ENCODE data around the gene EML4. TPM values are rescaled to one million over a fixed set of nuclear protein-coding genes. Genes with fewer than 3 reads are reported as not detected.

Gene EML4
- total and polyA plus RNA-seq, 2 of the 13 experiments (the other 11 are each of a cell fraction or from before 2014, with no cell fraction given) = 243 to 476 TPM

DNA sequence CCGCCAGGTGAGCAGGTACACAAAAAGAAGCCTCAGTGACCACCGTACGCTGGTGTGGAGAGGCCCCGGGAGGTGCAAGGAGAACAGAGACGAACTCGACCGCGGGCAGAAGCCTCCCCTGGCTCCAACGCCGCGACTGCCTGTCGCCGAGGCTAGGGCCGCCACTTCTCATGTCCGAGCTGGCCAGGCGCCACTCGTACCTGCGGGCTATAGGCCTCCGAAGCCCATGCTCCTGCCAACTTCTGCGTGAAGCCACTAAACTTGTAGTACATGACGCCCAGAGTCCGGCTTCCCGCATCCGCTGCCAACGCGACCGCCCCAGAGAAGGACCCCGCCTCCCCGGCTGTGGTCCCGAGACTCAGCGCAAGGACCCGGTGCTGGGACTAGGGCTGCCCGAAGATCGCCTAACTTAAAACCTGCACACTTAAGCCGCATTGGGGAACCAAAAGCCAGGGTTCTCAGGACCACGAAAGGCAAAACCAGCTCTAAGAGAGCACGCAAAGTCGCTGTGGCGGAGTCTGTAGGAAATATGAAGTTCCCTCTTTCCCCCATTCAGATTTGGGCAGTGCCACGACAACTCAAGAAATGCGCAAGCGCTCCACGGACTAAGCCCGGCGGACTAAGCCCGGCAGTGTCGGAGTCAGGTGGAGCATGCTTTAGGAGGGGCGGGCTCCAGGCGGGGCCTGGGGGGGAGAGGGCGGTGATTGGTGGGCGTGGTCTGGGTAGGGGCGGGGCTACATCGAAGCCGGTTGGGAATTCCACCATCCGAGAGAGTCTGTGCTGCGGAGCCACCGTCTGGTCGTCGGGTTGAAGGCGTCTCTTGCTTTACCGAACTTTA lies 192.0 kb downstream of the EML4 start, which contains the start of gene COX7A2L:
COX7A2L (minus strand) TSS at position 328 of the 838 bp plus-strand sequence; CDS start at position 272, 56 bp downstream.
- CTCF ChIA-PET (ENCODE audit: low intra/inter-chr PET ratio, low total read pairs) = no interaction called here
- Histone ChIP-seq H3K4me2 (ENCODE audit: low read depth, low read length) (peak within 1 kb of the TSS; percentile 89), H3K27me3 (ENCODE audit: control insufficient read depth in 1 of 2, insufficient read depth in 2 of 2, low read length in 2 of 2) (no peaks in the 10 kb centered on the region; a peak in 1 of 5 replicates), H3K36me3 (replicated peaks in 1 of 2; ENCODE audit: control insufficient read depth in 1 of 2, insufficient read depth in 2 of 2, low read length in 2 of 2) (no peaks in the 10 kb centered on the region; a peak in 1 of 5 replicates), H3K9me3 (ENCODE audit: low read length) (no peaks in the 10 kb centered on the region), H3K79me2 (ENCODE audit: insufficient read depth, low read length) (peaks cover 49% of the 10 kb centered on the region), H3K27ac (ENCODE audit: extremely low read length, insufficient read depth, low read length) (peak within 1 kb of the TSS; percentile 96), H4K20me1 (ENCODE audit: insufficient read depth, low read length) (no peaks in the 10 kb centered on the region; the same call in 1 of the 2 replicates), H3K4me3 (replicated peaks in 1 of 3; ENCODE audit: insufficient read depth in 1 of 3, low read depth in 2 of 3, low read length in 3 of 3) (peak within 1 kb of the TSS; percentile 84 to 98 (median 94)), H3K4me1 (ENCODE audit: insufficient read depth, low read length) (peaks cover 43% of the 10 kb centered on the region), H2AFZ (ENCODE audit: low read length) (peak within 1 kb of the TSS; percentile 95), H3K9ac (ENCODE audit: insufficient read depth, low read depth, low read length) (peak within 1 kb of the TSS; percentile 97)
- in situ Hi-C loops (cut with HindIII; ENCODE audit: extremely low pct_ligation_motif_present, low pct_unique_long_range_greater_than_20kb) (loop anchor here (25.0 kb wide), 1 partner anchor 499 kb away; no protein-coding TSS in a partner anchor), intact Hi-C loops (cut with micrococcal nuclease; ENCODE audit: unreplicated experiment) (loop anchor here (2.0 to 5.0 kb wide), 3 partner anchors 18 to 301 kb away; partner anchors contain the start of gene KCNG3)
- peak; percentile 83 for FAIRE-seq
- BruUV-seq (replicated peaks) = no TSS peak
- ATAC-seq = peak; percentile 92
- POLR2A ChIA-PET = interaction anchor here (0.8 to 1.4 kb wide), 2 partner anchors 19 to 269 kb away, joined by 3 to 4 read pairs; no protein-coding TSS in a partner anchor
- peak; percentile 96 for DNase-seq (ENCODE audit: low spot score)
- WGBS (ENCODE audit: low lambda C conversion rate) = 1% methylated on average over 46 of the region's 61 CpGs
- TF ChIP-seq, protein P1, sequence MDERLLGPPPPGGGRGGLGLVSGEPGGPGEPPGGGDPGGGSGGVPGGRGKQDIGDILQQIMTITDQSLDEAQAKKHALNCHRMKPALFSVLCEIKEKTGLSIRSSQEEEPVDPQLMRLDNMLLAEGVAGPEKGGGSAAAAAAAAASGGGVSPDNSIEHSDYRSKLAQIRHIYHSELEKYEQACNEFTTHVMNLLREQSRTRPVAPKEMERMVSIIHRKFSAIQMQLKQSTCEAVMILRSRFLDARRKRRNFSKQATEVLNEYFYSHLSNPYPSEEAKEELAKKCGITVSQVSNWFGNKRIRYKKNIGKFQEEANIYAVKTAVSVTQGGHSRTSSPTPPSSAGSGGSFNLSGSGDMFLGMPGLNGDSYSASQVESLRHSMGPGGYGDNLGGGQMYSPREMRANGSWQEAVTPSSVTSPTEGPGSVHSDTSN (CRISPR knock-in tag; IDR thresholded peaks at IDR 0.05) = no peak
- TF ChIP-seq, protein P2, sequence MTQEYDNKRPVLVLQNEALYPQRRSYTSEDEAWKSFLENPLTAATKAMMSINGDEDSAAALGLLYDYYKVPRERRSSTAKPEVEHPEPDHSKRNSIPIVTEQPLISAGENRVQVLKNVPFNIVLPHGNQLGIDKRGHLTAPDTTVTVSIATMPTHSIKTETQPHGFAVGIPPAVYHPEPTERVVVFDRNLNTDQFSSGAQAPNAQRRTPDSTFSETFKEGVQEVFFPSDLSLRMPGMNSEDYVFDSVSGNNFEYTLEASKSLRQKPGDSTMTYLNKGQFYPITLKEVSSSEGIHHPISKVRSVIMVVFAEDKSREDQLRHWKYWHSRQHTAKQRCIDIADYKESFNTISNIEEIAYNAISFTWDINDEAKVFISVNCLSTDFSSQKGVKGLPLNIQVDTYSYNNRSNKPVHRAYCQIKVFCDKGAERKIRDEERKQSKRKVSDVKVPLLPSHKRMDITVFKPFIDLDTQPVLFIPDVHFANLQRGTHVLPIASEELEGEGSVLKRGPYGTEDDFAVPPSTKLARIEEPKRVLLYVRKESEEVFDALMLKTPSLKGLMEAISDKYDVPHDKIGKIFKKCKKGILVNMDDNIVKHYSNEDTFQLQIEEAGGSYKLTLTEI (CRISPR knock-in tag; conservative IDR thresholded peaks at IDR 0.05) = no peak
- TF ChIP-seq TAF1 (CRISPR knock-in tag; IDR thresholded peaks at IDR 0.05) (peak; percentile 81), SMAD1 (CRISPR knock-in tag; IDR thresholded peaks at IDR 0.05; ENCODE audit: borderline replicate concordance, low read depth) (0 out of 2 replicates have a peak, but pooled peaks have one; percentile 43), GABPA (IDR thresholded peaks at IDR 0.05; ENCODE audit: low read depth, low read length) (no peak), GABPA (CRISPR knock-in tag; IDR thresholded peaks at IDR 0.05; ENCODE audit: low read depth) (peak; percentile 70), NR2F2 (IDR thresholded peaks at IDR 0.05; ENCODE audit: borderline replicate concordance, low read depth) (peak; percentile 54; the same call in 1 of the 2 replicates), ZNF136 (CRISPR knock-in tag; IDR thresholded peaks at IDR 0.05; ENCODE audit: low read depth) (0 out of 2 replicates have a peak, but pooled peaks have one; percentile 23), SNRNP70 (IDR thresholded peaks at IDR 0.05; ENCODE audit: low read depth, low read length) (no peak), ZNF496 (CRISPR knock-in tag; IDR thresholded peaks at IDR 0.05; ENCODE audit: insufficient replicate concordance) (no peak), ZBTB42 (CRISPR knock-in tag; IDR thresholded peaks at IDR 0.05) (no peak; the same call in 1 of the 2 replicates)
- TF ChIP-seq, protein P3, sequence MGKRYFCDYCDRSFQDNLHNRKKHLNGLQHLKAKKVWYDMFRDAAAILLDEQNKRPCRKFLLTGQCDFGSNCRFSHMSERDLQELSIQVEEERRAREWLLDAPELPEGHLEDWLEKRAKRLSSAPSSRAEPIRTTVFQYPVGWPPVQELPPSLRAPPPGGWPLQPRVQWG (CRISPR knock-in tag; IDR thresholded peaks at IDR 0.05; ENCODE audit: borderline replicate concordance, low read depth) = no peak; the same call in 1 of the 2 replicates
- TF ChIP-seq, protein P4, sequence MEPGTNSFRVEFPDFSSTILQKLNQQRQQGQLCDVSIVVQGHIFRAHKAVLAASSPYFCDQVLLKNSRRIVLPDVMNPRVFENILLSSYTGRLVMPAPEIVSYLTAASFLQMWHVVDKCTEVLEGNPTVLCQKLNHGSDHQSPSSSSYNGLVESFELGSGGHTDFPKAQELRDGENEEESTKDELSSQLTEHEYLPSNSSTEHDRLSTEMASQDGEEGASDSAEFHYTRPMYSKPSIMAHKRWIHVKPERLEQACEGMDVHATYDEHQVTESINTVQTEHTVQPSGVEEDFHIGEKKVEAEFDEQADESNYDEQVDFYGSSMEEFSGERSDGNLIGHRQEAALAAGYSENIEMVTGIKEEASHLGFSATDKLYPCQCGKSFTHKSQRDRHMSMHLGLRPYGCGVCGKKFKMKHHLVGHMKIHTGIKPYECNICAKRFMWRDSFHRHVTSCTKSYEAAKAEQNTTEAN (CRISPR knock-in tag; conservative IDR thresholded peaks at IDR 0.05) = no peak; the same call in 1 of the 2 replicates
- TF ChIP-seq, protein P5, sequence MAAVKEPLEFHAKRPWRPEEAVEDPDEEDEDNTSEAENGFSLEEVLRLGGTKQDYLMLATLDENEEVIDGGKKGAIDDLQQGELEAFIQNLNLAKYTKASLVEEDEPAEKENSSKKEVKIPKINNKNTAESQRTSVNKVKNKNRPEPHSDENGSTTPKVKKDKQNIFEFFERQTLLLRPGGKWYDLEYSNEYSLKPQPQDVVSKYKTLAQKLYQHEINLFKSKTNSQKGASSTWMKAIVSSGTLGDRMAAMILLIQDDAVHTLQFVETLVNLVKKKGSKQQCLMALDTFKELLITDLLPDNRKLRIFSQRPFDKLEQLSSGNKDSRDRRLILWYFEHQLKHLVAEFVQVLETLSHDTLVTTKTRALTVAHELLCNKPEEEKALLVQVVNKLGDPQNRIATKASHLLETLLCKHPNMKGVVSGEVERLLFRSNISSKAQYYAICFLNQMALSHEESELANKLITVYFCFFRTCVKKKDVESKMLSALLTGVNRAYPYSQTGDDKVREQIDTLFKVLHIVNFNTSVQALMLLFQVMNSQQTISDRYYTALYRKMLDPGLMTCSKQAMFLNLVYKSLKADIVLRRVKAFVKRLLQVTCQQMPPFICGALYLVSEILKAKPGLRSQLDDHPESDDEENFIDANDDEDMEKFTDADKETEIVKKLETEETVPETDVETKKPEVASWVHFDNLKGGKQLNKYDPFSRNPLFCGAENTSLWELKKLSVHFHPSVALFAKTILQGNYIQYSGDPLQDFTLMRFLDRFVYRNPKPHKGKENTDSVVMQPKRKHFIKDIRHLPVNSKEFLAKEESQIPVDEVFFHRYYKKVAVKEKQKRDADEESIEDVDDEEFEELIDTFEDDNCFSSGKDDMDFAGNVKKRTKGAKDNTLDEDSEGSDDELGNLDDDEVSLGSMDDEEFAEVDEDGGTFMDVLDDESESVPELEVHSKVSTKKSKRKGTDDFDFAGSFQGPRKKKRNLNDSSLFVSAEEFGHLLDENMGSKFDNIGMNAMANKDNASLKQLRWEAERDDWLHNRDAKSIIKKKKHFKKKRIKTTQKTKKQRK (IDR thresholded peaks at IDR 0.05; ENCODE audit: low read length) = no peak

All from HepG2 (cell line).